Measurements from ENCODE around the gene VPS4B. TPM values are rescaled to one million over a fixed set of nuclear protein-coding genes. Genes with fewer than 3 reads are reported as not detected.

VPS4B gene
- total and polyA plus RNA-seq, 2 donors (not counting 3 experiments of a cell fraction or from before 2014, with no cell fraction given): 10.5 to 54.7 TPM

DNA sequence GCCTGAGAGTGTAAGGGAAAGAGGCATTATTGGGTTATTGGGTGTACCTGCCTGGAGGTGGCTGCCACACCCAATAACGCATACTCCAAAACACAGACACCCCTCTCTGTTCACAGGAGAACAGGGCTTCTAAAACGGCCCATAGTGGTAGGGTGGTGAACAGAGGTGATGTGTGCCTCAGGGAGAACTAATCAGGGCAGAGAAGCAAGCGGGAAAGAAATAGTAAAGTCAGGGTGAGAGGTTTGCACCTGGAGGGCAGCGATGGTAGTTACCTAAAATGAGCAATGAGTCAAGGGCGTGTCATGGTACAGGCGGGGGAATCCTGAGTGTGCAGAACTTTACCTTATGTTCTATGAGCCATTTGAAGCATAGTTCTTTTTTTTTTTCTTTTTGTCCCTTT, 21.6 kb upstream of the VPS4B start:
- H3K79me2 ChIP-seq (ENCODE audit: control insufficient read depth, insufficient read depth, low read length): no peaks in the 10 kb centered on the region
- H3K27me3 ChIP-seq (ENCODE audit: control insufficient read depth in 2 of 2, insufficient read depth in 2 of 2, low read length in 2 of 2): peaks cover 0 to 2% of the 10 kb centered on the region in 2 experiments
- no peaks in the 10 kb centered on the region for H3K36me3 ChIP-seq (ENCODE audit: control insufficient read depth in 2 of 2, extremely low read depth in 1 of 2, insufficient read depth in 2 of 2, low read length in 2 of 2)
- ChIA-PET CTCF (no interaction called here), POLR2A (no interaction called here)
- H3K9ac ChIP-seq (replicated peaks; ENCODE audit: extremely low read depth, insufficient read depth, low read length): no peak overlapping the region
- H3K27ac ChIP-seq (ENCODE audit: insufficient read depth, low read depth, low read length): no peak overlapping the region
- dilution Hi-C loops (cut with MboI; ENCODE audit: extremely low pct_ligation_motif_present, low sequenced_read_pairs) (no loop called here), intact Hi-C loops (cut with micrococcal nuclease) (no loop called here)
- BruUV-seq (replicated peaks): no TSS peak
- H4K20me1 ChIP-seq (replicated peaks; ENCODE audit: control insufficient read depth, extremely low read depth, insufficient read depth, low read length): no peaks in the 10 kb centered on the region
- TF ChIP-seq POLR2AphosphoS5 (IDR thresholded peaks at IDR 0.05; ENCODE audit: insufficient read depth, low read depth, low read length) (no peak), MYC (IDR thresholded peaks at IDR 0.05; ENCODE audit: low read depth, low read length) (no peak), EZH2 (IDR thresholded peaks at IDR 0.05; ENCODE audit: borderline replicate concordance, low read depth, low read length, severe bottlenecking) (no peak), FOS (IDR thresholded peaks at IDR 0.05; ENCODE audit: borderline replicate concordance, insufficient read depth, low read length) (no peak), POLR2A (IDR thresholded peaks at IDR 0.05; ENCODE audit: low read depth, low read length) (no peak), JUN (IDR thresholded peaks at IDR 0.05; ENCODE audit: borderline replicate concordance, insufficient read depth, insufficient read length, low read depth) (no peak)
- TF ChIP-seq, protein P1, sequence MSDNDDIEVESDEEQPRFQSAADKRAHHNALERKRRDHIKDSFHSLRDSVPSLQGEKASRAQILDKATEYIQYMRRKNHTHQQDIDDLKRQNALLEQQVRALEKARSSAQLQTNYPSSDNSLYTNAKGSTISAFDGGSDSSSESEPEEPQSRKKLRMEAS (IDR thresholded peaks at IDR 0.05; ENCODE audit: insufficient read depth, insufficient read length): no peak
- TF ChIP-seq, protein P2, sequence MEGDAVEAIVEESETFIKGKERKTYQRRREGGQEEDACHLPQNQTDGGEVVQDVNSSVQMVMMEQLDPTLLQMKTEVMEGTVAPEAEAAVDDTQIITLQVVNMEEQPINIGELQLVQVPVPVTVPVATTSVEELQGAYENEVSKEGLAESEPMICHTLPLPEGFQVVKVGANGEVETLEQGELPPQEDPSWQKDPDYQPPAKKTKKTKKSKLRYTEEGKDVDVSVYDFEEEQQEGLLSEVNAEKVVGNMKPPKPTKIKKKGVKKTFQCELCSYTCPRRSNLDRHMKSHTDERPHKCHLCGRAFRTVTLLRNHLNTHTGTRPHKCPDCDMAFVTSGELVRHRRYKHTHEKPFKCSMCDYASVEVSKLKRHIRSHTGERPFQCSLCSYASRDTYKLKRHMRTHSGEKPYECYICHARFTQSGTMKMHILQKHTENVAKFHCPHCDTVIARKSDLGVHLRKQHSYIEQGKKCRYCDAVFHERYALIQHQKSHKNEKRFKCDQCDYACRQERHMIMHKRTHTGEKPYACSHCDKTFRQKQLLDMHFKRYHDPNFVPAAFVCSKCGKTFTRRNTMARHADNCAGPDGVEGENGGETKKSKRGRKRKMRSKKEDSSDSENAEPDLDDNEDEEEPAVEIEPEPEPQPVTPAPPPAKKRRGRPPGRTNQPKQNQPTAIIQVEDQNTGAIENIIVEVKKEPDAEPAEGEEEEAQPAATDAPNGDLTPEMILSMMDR (IDR thresholded peaks at IDR 0.05; ENCODE audit: extremely low read depth in 1 of 2, insufficient read depth in 1 of 2, low read depth in 1 of 2, low read length in 2 of 2): no peak
- DNase-seq (ENCODE audit: low read depth, low spot score): no peak
- H3K4me3 ChIP-seq (replicated peaks in 1 of 3; ENCODE audit: insufficient read depth in 1 of 3, low read depth in 1 of 3, low read length in 3 of 3): no peak overlapping the region
- FAIRE-seq: no peak
- H2AFZ ChIP-seq (ENCODE audit: low read depth, low read length): no peak overlapping the region
- no peaks in the 10 kb centered on the region for H3K4me1 ChIP-seq (ENCODE audit: control insufficient read depth, extremely low read depth, insufficient read depth, low read length)
- H3K9me3 ChIP-seq (replicated peaks; ENCODE audit: control insufficient read depth, insufficient read depth, low read length): no peaks in the 10 kb centered on the region
- no peaks in the 10 kb centered on the region for H3K9me1 ChIP-seq (replicated peaks; ENCODE audit: control insufficient read depth, extremely low read depth, insufficient read depth, low read length)
- no peak overlapping the region for H3K4me2 ChIP-seq (ENCODE audit: insufficient read depth, low read length)
